Spleen (tissue), 11 donors: ENCODE data around the gene MAP3K5. TPM values are rescaled to one million over a fixed set of nuclear protein-coding genes. Genes with fewer than 3 reads are reported as not detected.

Source experiments
- DNase-seq: peaks from one replicate; pipeline ENCODE4 v3.0.0-alpha.2; 2020
- H3K27ac ChIP-seq, 8 donors: fragments of 200-600 bp; sonication (generic) in 7 of 8; 1 replicate in 4 of 8; 2 replicates in 4 of 8; pipeline versions ENCODE4 v1.5.0 to v1.8.0; 2016 to 2021; ENCODE audit warnings: inconsistent platforms in 4 of 8, mild to moderate bottlenecking in 4 of 8, moderate library complexity in 1 of 8
- H3K27me3 ChIP-seq, 7 donors: fragments of 200-600 bp; sonication (generic) in 6 of 7; replicated peaks in 1 of 7; 1 replicate in 4 of 7; 2 replicates in 3 of 7; pipeline versions ENCODE4 v1.5.0 to v1.8.0; 2016 to 2021; ENCODE audit warnings: inconsistent platforms in 3 of 7, mild to moderate bottlenecking in 1 of 7
- H3K36me3 ChIP-seq, 6 donors: fragments of 200-600 bp; sonication (generic) in 5 of 6; 1 replicate in 4 of 6; 2 replicates in 2 of 6; pipeline versions ENCODE4 v1.5.0 to v1.8.0; 2016 to 2021; ENCODE audit warnings: inconsistent platforms in 2 of 6
- H3K4me1 ChIP-seq, 6 donors: fragments of 200-600 bp; sonication (generic) in 5 of 6; 1 replicate in 3 of 6; 2 replicates in 3 of 6; pipeline versions ENCODE4 v1.5.0 to v1.8.0; 2016 to 2021; ENCODE audit warnings: inconsistent platforms in 3 of 6
- H3K4me3 ChIP-seq, 8 donors: fragments of 200-600 bp; sonication (generic) in 7 of 8; 1 replicate in 4 of 8; 2 replicates in 4 of 8; pipeline versions ENCODE4 v1.5.0 to v1.8.0; 2016 to 2021; ENCODE audit warnings: inconsistent platforms in 4 of 8, mild to moderate bottlenecking in 4 of 8, moderate library complexity in 2 of 8
- H3K9me3 ChIP-seq, 8 donors: fragments of 200-600 bp; sonication (generic) in 7 of 8; 1 replicate in 4 of 8; 2 replicates in 4 of 8; pipeline versions ENCODE4 v1.5.0 to v1.8.0; 2016 to 2021; ENCODE audit warnings: inconsistent platforms in 4 of 8
- CTCF ChIP-seq, 11 experiments: fragments of 200-600 bp in 7 of 11; fragments of 450-650 bp in 4 of 11; sonication (generic) in 4 of 11; IDR thresholded peaks in 8 of 11; conservative IDR thresholded peaks in 3 of 11; 1 replicate in 7 of 11; 2 replicates in 4 of 11; pipeline versions ENCODE4 v1.4.0 to v1.8.0; 2016 to 2021; ENCODE audit warnings: antibody characterized with exemption in 11 of 11, inconsistent platforms in 4 of 11, mild to moderate bottlenecking in 1 of 11
- POLR2A ChIP-seq, 3 donors: fragments of 450-650 bp; IDR thresholded peaks; one replicate each; pipeline ENCODE4 v1.5.1; 2017; ENCODE audit warnings: antibody characterized with exemption in 3 of 3, mild to moderate bottlenecking in 1 of 3
- POLR2AphosphoS5 ChIP-seq, 3 donors: sonication (generic); formaldehyde crosslinking; IDR thresholded peaks; one replicate each; pipeline ENCODE4 v1.5.1; 2017; ENCODE audit warnings: antibody characterized with exemption in 3 of 3
- WGBS, 5 donors: extraction: QIAGEN DNeasy Blood & Tissue Kit in 3 of 5; methylation state at CpG; one replicate each; pipeline versions ENCODE4 v1.1.5 to v1.1.7; 2013 to 2018; 5-methylcytosine and 5-hydroxymethylcytosine counted together
- intact Hi-C: fragments of 100-400 bp; cut with DNase I; formaldehyde crosslinking; loops from one replicate; pipeline ENCODE4 v1.15.0; 2023; ENCODE audit warnings: low total_unique reads
- polyA plus RNA-seq, 3 donors: library from polyadenylated mRNA; stranded (reverse); fragments of 200-250 nt; gene quantifications; one replicate each; pipeline ENCODE4 v1.2.1, GENCODE V29; 2013
- total RNA-seq, 7 donors: library from RNA; depleted of rRNA in 3 of 7; stranded (reverse); fragments of >200 nt in 3 of 7; fragmentation: NEBNext Ultra II Directional in 4 of 7; extraction: Animal tissue kit (Norgen Biotek cat#: 25700) in 4 of 7; gene quantifications; one replicate each; pipeline versions ENCODE4 v1.1.0 to v1.2.1, GENCODE V29; 2016 to 2021
- donor health status: healthy with polysubstance abuse.
- donor health status: DM: no; HTN: no; CAD: no; lungs with moderate emphysema.
- donor health status: DM: no; HTN: no; CAD: no.
- donor health status: Bipolar disorder and iron deficiency.
- donor health status: healthy.
- donor health status: DM: no; HTN: no; CAD: no.
- donor health status: DM: yes; HTN: yes; CAD: no.

Gene MAP3K5
- total and polyA plus RNA-seq, 10 donors = 7.2 to 55.0 (median 33.2) TPM

DNA sequence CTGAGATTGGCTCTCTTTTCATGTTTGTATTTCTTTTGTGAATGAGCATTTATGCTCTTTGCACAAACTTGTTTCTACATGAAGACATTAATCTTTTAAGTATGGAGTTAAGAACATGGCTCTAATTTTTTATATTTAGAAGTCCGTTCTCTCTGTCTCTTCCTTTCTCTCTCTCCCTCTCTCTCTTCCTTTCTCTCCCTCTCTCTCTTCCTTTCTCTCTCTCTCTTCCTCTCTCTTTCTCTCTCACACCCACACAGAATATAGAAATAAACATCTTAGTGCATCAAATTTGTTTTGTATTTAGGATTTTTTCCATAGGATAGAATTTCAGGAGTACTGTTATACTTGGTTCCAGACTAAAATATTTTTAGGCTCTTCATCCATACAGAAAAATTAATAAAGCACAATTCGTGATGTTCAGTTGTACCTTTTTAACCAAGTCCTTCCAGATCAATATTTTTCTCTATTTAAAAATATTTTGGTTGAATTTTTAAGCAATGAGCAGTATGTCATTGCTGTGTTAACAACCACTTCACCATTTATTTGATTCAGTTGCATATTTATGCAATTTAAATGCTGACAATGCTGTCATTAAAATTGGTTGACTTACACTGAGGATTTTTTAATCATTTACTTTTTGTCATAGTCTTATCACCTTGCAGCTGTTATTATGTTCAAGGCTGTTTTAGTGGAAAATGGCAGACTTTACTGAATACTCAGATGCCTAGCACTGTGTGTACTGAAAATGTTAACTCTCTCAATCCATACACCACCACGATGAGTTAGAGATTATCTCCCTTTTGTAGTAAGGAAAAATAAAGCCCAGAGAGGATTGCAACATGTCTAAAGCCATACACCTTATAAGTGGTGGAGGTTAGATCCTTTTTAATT, 129.7 kb downstream of the MAP3K5 start:
- WGBS, 5 donors = 87 to 95% (median 89%) methylated on average over 3 of the region's 3 CpGs
- intact Hi-C loops = no loop called here
- peaks cover 0 to 56% (median 10%) of the 10 kb centered on the region in 6 donors for H3K36me3 ChIP-seq
- no peak overlapping the region for H3K27ac ChIP-seq
- H3K27me3 ChIP-seq = no peaks in the 10 kb centered on the region
- H3K9me3 ChIP-seq = no peaks in the 10 kb centered on the region
- no peak overlapping the region for H3K4me3 ChIP-seq
- TF ChIP-seq CTCF (IDR thresholded peaks at IDR 0.05 in 8 of 11, conservative IDR thresholded peaks at IDR 0.05 in 3 of 11) = no peak
- TF ChIP-seq POLR2A (IDR thresholded peaks at IDR 0.05) = no peak
- TF ChIP-seq POLR2AphosphoS5 (IDR thresholded peaks at IDR 0.05) = no peak
- no peak for DNase-seq
- H3K4me1 ChIP-seq = no peaks in the 10 kb centered on the region

DNA sequence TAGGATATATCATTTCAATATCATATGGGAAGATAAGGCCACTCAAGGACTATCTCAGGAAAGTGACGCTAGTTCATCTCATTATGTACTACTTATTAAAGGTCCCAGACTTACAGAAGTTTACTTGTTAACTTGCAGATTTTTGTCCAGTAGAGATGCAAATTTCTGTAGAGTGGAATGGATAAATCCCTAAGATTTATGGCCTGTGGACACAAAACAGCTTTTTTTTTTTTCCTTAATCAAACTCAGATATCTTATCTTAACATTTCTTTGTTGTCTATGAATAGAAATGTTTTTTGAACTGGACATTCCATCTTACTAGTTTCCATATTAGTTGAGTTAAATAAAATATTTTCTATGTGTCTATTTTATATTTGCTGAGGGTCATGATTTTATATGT, 131.6 kb downstream of the MAP3K5 start:
- Histone ChIP-seq H3K27me3 (no peaks in the 10 kb centered on the region), H3K36me3 (peaks cover 0 to 65% (median 12%) of the 10 kb centered on the region in 6 donors), H3K4me1 (no peaks in the 10 kb centered on the region), H3K9me3 (no peaks in the 10 kb centered on the region), H3K27ac (no peak overlapping the region), H3K4me3 (no peak overlapping the region)
- intact Hi-C loops = no loop called here
- no peak for DNase-seq
- WGBS, 5 donors = 88 to 100% (median 93%) methylated on average over 1 of the region's 1 CpG
- TF ChIP-seq POLR2A (IDR thresholded peaks at IDR 0.05) = no peak
- no peak for TF ChIP-seq POLR2AphosphoS5 (IDR thresholded peaks at IDR 0.05)
- no peak for TF ChIP-seq CTCF (IDR thresholded peaks at IDR 0.05 in 8 of 11, conservative IDR thresholded peaks at IDR 0.05 in 3 of 11)

GRCh38 chr6:136659991-136660499, 132.2 kb downstream of the MAP3K5 start:
- TF ChIP-seq POLR2A (IDR thresholded peaks at IDR 0.05) = no peak
- TF ChIP-seq CTCF (IDR thresholded peaks at IDR 0.05 in 8 of 11, conservative IDR thresholded peaks at IDR 0.05 in 3 of 11) = no peak
- TF ChIP-seq POLR2AphosphoS5 (IDR thresholded peaks at IDR 0.05) = no peak
- intact Hi-C loops = no loop called here
- H3K27me3 ChIP-seq = no peaks in the 10 kb centered on the region
- H3K4me1 ChIP-seq = no peaks in the 10 kb centered on the region
- no peak for DNase-seq
- no peaks in the 10 kb centered on the region for H3K9me3 ChIP-seq
- H3K36me3 ChIP-seq = peaks cover 0 to 65% (median 11%) of the 10 kb centered on the region in 6 donors
- WGBS, 5 donors = 88 to 97% (median 96%) methylated on average over 6 of the region's 6 CpGs
- H3K27ac ChIP-seq = no peak overlapping the region
- H3K4me3 ChIP-seq = no peak overlapping the region

GRCh38 chr6:136658711-136659110, 133.6 kb downstream of the MAP3K5 start:
- no peak overlapping the region for H3K27ac ChIP-seq
- WGBS, 5 donors = 85 to 92% (median 89%) methylated on average over 2 of the region's 2 CpGs
- H3K36me3 ChIP-seq = peaks cover 0 to 65% (median 11%) of the 10 kb centered on the region in 6 donors

More at GRCh38 chr6:136658711-136659110, 133.6 kb downstream of the MAP3K5 start:
- Histone ChIP-seq H3K4me3 (no peak overlapping the region), H3K4me1 (no peaks in the 10 kb centered on the region), H3K9me3 (no peaks in the 10 kb centered on the region), H3K27me3 (no peaks in the 10 kb centered on the region)
- intact Hi-C loops = no loop called here
- no peak for TF ChIP-seq POLR2AphosphoS5 (IDR thresholded peaks at IDR 0.05)
- no peak for TF ChIP-seq POLR2A (IDR thresholded peaks at IDR 0.05)
- TF ChIP-seq CTCF (IDR thresholded peaks at IDR 0.05 in 8 of 11, conservative IDR thresholded peaks at IDR 0.05 in 3 of 11) = no peak
- DNase-seq = no peak
